Activated gamma-delta T cell treated with anti-CD3 and anti-CD28 coated beads, Interleukin-2, amount 50 U/mL, for 16 hours (primary cell): ENCODE measurements around the gene SLCO2A1.

ENCODE experiments used
- DNase-seq: peaks from one replicate; pipeline ENCODE4 v3.0.0-alpha.2; 2020; ENCODE audit warnings: low read depth

SLCO2A1 gene

GRCh38 chr3:134034005-134034785 lies 4.5 kb upstream of the SLCO2A1 start:
- DNase-seq = no peak

- DNase-seq = no peak
Measured at GRCh38 chr3:134033315-134033996, 3.7 kb upstream of the SLCO2A1 start.

GRCh38 chr3:134031348-134031915 lies 1.7 kb upstream of the SLCO2A1 start:
- no peak for DNase-seq

GRCh38 chr3:134030379-134031347 lies 938 bp upstream of the SLCO2A1 start:
- DNase-seq = no peak

GRCh38 chr3:134029256-134029733 lies 430 bp downstream of the SLCO2A1 start:
- no peak for DNase-seq

GRCh38 chr3:134028486-134029255 lies 1.1 kb downstream of the SLCO2A1 start:
- no peak for DNase-seq

DNA sequence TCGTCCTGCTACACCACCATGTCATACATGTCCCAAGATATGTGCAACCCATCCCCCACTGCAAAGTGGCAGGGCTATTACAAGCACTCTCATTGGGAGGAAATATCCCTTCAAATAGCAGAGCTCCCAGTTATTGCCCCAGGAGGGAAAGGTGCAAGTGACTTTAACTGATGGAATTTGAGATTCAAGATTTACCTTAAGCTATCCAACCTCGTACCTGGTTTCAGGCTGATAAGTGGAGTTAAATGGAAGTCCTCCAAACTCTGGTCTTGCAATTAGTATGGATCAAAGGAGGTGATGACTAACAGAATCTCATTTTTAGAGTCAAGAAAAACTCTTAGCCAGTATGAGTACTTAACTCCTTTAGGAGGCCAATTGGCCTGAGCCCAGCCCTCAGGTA lies 2.1 kb downstream of the SLCO2A1 start:
- no peak for DNase-seq

- no peak for DNase-seq
Measured at GRCh38 chr3:134020135-134020680, 9.5 kb downstream of the SLCO2A1 start.

GRCh38 chr3:134018850-134019249 lies 10.9 kb downstream of the SLCO2A1 start:
- no peak for DNase-seq

DNA sequence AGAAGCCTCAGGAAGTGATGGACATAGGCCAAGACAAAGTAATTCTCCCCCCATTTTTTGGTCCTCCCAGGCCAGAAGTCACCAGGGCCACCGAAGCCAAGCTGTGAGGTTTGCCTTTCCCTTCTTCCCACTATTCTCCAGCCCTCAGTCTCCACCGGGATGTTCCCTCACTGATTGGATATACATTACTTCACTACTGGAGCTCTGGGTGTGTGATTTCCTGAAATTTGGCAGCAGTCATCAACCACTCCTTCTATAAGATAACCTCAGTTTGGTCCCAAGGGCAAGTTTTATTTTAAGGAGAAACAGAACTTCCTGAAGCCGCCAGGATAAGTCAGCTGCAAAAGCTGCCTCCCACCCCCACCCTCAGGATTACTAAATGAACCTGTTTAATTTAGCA lies 11.3 kb downstream of the SLCO2A1 start:
- DNase-seq = no peak

- DNase-seq = no peak
Measured at GRCh38 chr3:134017490-134017889, 12.2 kb downstream of the SLCO2A1 start.

DNA sequence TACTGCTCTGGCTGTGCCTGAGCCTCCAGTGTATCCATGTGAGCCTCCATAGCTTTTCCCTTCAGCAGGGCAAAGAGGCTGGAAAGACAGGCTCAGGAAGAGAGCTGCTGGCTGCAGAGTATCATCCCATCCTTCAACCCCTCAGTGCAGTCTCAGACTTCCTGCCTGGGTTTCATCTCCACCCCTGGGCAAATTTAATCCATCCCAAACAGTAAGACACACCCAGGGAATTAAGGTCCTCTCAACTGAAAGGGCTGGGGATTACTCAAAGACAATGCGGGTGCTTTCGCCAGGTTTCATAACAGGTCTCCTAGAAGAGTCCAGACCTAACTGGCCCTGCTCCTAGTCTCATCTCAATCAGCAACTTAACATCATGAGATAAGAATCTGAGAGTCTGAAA lies 15.5 kb downstream of the SLCO2A1 start:
- DNase-seq = no peak

DNA sequence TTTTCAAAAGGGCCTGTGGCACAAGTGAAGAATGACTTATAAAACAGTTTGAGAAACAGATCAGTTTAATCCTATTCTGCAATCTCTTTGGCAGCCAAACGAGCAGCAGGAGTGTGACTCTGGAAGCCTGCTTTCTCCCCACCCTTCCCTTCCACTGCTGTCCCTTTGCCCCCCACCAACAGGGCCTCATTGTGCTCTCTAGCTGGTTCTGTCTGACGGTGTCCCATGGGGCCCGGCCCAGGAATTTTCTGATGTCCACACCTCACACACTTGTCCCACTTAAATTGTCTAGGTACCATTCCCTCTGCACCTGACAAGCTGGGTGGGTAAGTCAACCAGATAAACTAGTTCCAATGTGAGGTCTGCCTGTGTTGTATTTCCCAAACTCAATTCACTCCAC lies 16.4 kb downstream of the SLCO2A1 start:
- no peak for DNase-seq

GRCh38 chr3:134009345-134010000 lies 20.3 kb downstream of the SLCO2A1 start:
- DNase-seq = no peak

GRCh38 chr3:134008630-134009156 lies 21.0 kb downstream of the SLCO2A1 start:
- DNase-seq = no peak

DNA sequence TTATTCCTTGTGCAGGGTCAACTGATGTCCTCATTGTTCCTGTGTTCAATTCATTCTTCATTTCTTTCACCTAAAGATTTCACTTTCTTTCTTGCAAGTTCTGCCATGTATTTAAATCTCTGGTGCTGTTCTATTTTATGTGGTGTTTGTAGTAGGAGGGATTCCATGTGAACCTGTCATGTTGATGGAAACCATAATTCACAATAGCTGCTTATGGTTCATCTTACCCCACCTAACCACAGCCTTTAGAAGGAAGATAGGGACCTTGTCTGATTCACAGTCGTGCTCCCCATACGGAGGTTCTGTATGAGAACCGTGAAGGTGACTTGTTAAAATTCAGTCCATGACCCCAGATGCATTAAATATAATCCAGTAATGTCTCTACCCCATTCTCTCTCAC lies 21.9 kb downstream of the SLCO2A1 start:
- DNase-seq = no peak

DNA sequence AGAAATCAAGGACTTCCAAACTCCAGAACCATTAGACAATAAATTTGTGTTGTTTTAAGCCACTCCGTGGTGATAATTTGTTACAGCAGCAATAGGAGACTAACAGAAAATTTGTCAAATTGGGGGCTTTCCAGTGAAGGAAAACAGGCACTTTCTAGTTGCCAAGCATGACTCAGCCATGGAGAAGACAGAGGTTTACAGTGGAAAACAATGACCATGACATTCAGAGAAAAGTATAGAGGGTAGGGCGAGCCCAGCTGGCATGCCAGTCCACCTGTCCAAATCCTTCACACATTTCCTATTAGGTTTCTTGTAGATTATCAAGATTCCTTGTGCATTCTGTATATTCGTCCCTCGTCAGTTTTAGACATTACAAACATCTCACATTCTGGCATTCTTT lies 24.9 kb downstream of the SLCO2A1 start:
- DNase-seq = no peak

GRCh38 chr3:134003066-134003465 lies 26.7 kb downstream of the SLCO2A1 start:
- DNase-seq = no peak

GRCh38 chr3:134002306-134002705 lies 27.4 kb downstream of the SLCO2A1 start:
- DNase-seq = no peak

- DNase-seq = no peak
Measured at GRCh38 chr3:134001251-134001650, 28.5 kb downstream of the SLCO2A1 start.
